ENCODE results near the gene MT1A.
"Not testable (repeated sequence)": the region's sequence is repeated elsewhere in the genome, so short reads cannot be mapped to it uniquely, and the experiment has no call there.

- not testable (repeated sequence) for TF ChIP-seq CTCF, POLR2A (IDR thresholded peaks at IDR 0.05)
Measured at GRCh38 chr16:56621665-56622445, 16.6 kb upstream of the MT1A start.
